Measurements from ENCODE around the gene PFDN4. TPM values are rescaled to one million over a fixed set of nuclear protein-coding genes. Genes with fewer than 3 reads are reported as not detected.
"Not testable (repeated sequence)": the region's sequence is repeated elsewhere in the genome, so short reads cannot be mapped to it uniquely, and the experiment has no call there.

PFDN4 gene
- total and polyA plus RNA-seq, 3 experiments from 2014 or later, result 37.1 to 42.5 (median 41.3) TPM

DNA sequence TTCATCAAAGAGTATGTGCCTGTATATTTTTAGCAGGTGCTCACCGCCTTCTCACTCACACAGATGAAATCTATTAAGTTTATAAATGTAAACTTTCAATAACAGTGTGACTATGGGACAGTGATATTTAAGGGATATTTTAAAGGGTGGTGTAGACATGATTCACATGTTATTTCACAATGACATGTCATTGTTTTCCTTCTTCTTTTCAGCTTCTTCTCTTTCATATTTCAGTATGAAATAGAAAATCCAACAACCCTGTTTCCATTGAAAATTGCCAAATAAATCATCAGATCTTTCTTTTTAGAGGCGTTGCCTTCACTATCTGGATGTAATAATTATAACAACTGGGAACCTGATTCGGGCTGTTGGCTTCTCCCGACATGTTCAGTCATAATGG is 54.8 kb downstream of the PFDN4 start:
- ChIA-PET CTCF (no interaction called here), POLR2A (no interaction called here)
- H3K9me3 Mint-ChIP-seq, result no peaks in the 10 kb centered on the region
- no peaks in the 10 kb centered on the region for H3K36me3 Mint-ChIP-seq
- DNase-seq, result no peak
- Histone ChIP-seq H3K27ac (ENCODE audit: low read depth, low read length) (no peak overlapping the region), H3K4me3 (ENCODE audit: low read length) (no peak overlapping the region), H3K4me1 (ENCODE audit: insufficient read depth, low read length) (no peaks in the 10 kb centered on the region), H3K9me3 (ENCODE audit: low read length) (no peaks in the 10 kb centered on the region), H3K27me3 (ENCODE audit: insufficient read depth, low read length, poor library complexity, severe bottlenecking) (no peaks in the 10 kb centered on the region), H3K36me3 (ENCODE audit: insufficient read depth, low read length) (no peaks in the 10 kb centered on the region)
- peaks cover 0 to 45% of the 10 kb centered on the region in 2 donors for H3K27me3 Mint-ChIP-seq
- no peak overlapping the region for H3K4me3 Mint-ChIP-seq
- H3K27ac Mint-ChIP-seq, result no peak overlapping the region
- no peaks in the 10 kb centered on the region for H3K4me1 Mint-ChIP-seq

DNA sequence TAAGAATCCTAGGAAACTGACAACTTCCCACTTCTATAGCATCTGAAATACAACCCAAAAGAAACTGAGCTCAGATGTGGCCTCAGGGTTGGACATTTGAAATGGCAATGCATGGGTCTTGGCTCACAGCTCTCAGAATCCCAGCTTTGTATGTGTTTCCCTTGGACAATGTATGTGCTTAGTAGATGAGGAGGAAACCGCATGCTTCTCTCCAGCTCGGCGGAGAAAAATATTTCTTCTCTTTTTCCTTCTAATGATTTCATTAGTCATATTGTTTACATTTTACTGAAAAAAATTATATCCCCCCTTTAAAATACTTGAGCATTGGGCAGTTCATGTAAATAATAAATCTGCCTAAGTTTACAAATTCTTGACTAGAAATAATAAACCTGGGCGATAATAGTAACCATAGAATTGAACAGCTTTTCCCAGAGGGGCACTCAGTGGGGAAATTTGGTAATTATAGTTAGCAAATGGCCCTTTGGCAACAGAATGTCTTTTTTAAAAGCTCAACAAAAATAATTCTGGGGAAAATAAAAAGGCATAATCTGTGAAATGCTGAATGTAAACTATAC is 55.3 kb downstream of the PFDN4 start:
- Mint-ChIP-seq H3K4me1 (no peaks in the 10 kb centered on the region), H3K36me3 (no peaks in the 10 kb centered on the region), H3K27me3 (peaks cover 0 to 45% of the 10 kb centered on the region in 2 donors), H3K27ac (no peak overlapping the region), H3K4me3 (no peak overlapping the region), H3K9me3 (no peaks in the 10 kb centered on the region)
- ChIA-PET CTCF (no interaction called here), POLR2A (no interaction called here)
- H3K27ac ChIP-seq (ENCODE audit: low read depth, low read length), result no peak overlapping the region
- H3K36me3 ChIP-seq (ENCODE audit: insufficient read depth, low read length), result no peaks in the 10 kb centered on the region
- no peak overlapping the region for H3K4me3 ChIP-seq (ENCODE audit: low read length)
- H3K4me1 ChIP-seq (ENCODE audit: insufficient read depth, low read length), result no peaks in the 10 kb centered on the region
- DNase-seq, result no peak
- no peaks in the 10 kb centered on the region for H3K9me3 ChIP-seq (ENCODE audit: low read length)
- H3K27me3 ChIP-seq (ENCODE audit: insufficient read depth, low read length, poor library complexity, severe bottlenecking), result no peaks in the 10 kb centered on the region

DNA sequence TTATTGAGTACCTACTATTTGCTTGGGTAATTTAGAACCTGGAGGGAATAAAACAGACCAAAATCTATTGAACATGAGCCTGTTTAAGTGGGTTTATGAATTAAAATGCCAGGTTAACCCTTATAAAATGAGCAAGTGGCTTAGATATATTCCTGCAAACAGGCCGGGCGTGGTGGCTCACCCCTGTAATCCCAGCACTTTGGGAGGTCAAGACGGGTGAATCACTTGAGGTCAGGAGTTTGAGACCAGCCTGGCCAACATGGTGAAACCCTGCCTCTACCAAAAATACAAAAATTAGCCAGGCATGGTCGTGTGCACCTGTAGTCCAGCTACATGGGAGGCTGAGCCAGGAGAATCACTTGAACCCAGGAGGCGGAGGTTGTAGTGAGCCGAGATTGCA is 57.9 kb downstream of the PFDN4 start:
- peaks cover 0 to 42% of the 10 kb centered on the region in 2 donors for H3K27me3 Mint-ChIP-seq
- H3K9me3 ChIP-seq (ENCODE audit: low read length); DNase-seq; H3K27ac Mint-ChIP-seq; H3K9me3 Mint-ChIP-seq; H3K4me1 Mint-ChIP-seq; CTCF ChIA-PET; POLR2A ChIA-PET; H3K4me1 ChIP-seq (ENCODE audit: insufficient read depth, low read length); H3K36me3 Mint-ChIP-seq; H3K4me3 ChIP-seq (ENCODE audit: low read length); H3K36me3 ChIP-seq (ENCODE audit: insufficient read depth, low read length); H3K4me3 Mint-ChIP-seq; H3K27ac ChIP-seq (ENCODE audit: low read depth, low read length); H3K27me3 ChIP-seq (ENCODE audit: insufficient read depth, low read length, poor library complexity, severe bottlenecking): not testable (repeated sequence)

DNA sequence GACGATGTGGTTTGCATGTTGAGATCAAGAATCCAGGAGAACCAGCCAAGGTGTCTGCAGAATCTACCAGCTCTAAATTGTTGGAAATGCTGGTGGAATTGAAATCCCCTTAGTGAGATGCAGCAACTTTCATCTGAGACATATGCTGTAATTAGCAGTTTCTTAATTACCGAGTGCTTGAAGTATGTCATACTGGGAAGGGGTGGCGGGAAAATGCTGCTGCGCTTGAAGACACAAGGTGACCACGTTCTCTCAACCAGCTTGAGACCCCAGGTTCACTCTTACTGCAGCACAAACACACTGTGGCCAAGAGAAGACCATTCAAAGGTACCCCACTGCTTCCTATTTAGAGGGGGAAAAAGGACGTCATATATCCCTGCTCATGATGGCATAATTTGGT is 59.0 kb downstream of the PFDN4 start:
- no peaks in the 10 kb centered on the region for H3K4me1 ChIP-seq (ENCODE audit: insufficient read depth, low read length)
- no peak overlapping the region for H3K4me3 ChIP-seq (ENCODE audit: low read length)
- Mint-ChIP-seq H3K36me3 (no peaks in the 10 kb centered on the region), H3K27ac (no peak overlapping the region), H3K4me1 (no peaks in the 10 kb centered on the region), H3K9me3 (no peaks in the 10 kb centered on the region), H3K27me3 (peaks cover 0 to 34% of the 10 kb centered on the region in 2 donors), H3K4me3 (no peak overlapping the region)
- H3K27ac ChIP-seq (ENCODE audit: low read depth, low read length), result no peak overlapping the region
- CTCF ChIA-PET, result no interaction called here
- no peaks in the 10 kb centered on the region for H3K36me3 ChIP-seq (ENCODE audit: insufficient read depth, low read length)
- POLR2A ChIA-PET, result no interaction called here
- no peak for DNase-seq
- H3K9me3 ChIP-seq (ENCODE audit: low read length), result no peaks in the 10 kb centered on the region
- no peaks in the 10 kb centered on the region for H3K27me3 ChIP-seq (ENCODE audit: insufficient read depth, low read length, poor library complexity, severe bottlenecking)

DNA sequence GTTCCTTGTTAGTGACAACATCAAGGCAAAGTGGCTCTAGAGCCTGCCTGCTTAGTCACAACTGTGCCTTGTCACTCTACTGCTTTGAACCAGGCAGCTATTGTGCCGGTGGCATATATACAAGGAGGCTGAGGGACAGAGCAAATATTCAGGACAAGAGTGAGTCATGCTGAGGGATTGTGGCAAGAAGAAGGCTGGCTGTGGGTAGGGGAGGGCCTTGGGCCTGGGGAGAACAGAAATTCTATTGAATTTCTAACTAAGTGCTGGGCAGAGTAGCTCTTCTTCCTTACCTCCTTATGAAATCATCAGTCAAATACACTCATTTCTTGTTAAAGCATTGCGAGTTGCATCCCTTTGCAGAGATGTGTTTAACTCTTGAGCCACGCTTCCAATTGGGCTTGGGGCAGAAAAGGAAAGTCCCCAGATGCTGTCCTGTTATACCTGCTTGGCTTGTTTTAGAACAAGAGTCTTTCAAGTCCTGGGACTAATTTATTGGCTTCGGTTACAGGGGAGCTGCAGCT is 59.7 kb downstream of the PFDN4 start:
- Histone ChIP-seq H3K27ac (ENCODE audit: low read depth, low read length) (no peak overlapping the region), H3K4me3 (ENCODE audit: low read length) (no peak overlapping the region), H3K9me3 (ENCODE audit: low read length) (no peaks in the 10 kb centered on the region), H3K36me3 (ENCODE audit: insufficient read depth, low read length) (no peaks in the 10 kb centered on the region), H3K27me3 (ENCODE audit: insufficient read depth, low read length, poor library complexity, severe bottlenecking) (no peaks in the 10 kb centered on the region), H3K4me1 (ENCODE audit: insufficient read depth, low read length) (no peaks in the 10 kb centered on the region)
- ChIA-PET POLR2A (no interaction called here), CTCF (no interaction called here)
- Mint-ChIP-seq H3K9me3 (no peaks in the 10 kb centered on the region), H3K4me3 (no peak overlapping the region), H3K36me3 (no peaks in the 10 kb centered on the region), H3K27me3 (peaks cover 0 to 30% of the 10 kb centered on the region in 2 donors), H3K4me1 (no peaks in the 10 kb centered on the region), H3K27ac (no peak overlapping the region)
- DNase-seq, result no peak

DNA sequence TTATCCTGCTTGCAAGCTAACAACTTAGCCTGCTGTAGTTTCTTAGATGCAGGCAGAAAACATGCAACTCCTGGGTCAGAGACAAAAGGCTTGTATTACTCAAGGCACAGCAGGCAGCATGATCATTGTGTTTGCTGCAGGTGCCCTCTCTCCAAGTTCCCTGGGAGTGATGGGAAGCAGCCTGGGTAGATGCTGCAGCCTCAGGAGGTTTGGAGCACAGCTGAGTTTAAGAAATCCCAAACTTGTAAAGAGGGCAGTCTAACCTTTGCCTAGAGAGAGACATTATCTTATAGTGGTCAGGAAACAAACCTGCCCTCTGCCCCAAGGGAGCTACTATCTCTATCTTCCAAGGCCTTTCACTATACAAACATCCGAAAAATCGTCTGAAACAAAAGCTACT is 61.1 kb downstream of the PFDN4 start:
- CTCF ChIA-PET, result no interaction called here
- Histone ChIP-seq H3K4me3 (ENCODE audit: low read length) (no peak overlapping the region), H3K4me1 (ENCODE audit: insufficient read depth, low read length) (no peaks in the 10 kb centered on the region), H3K36me3 (ENCODE audit: insufficient read depth, low read length) (no peaks in the 10 kb centered on the region), H3K27me3 (ENCODE audit: insufficient read depth, low read length, poor library complexity, severe bottlenecking) (no peaks in the 10 kb centered on the region), H3K27ac (ENCODE audit: low read depth, low read length) (no peak overlapping the region), H3K9me3 (ENCODE audit: low read length) (no peaks in the 10 kb centered on the region)
- peaks cover 3 to 19% of the 10 kb centered on the region in 2 donors for H3K27me3 Mint-ChIP-seq
- no peak overlapping the region for H3K27ac Mint-ChIP-seq
- no peaks in the 10 kb centered on the region for H3K36me3 Mint-ChIP-seq
- no peak for DNase-seq
- H3K9me3 Mint-ChIP-seq, result no peaks in the 10 kb centered on the region
- H3K4me1 Mint-ChIP-seq, result no peaks in the 10 kb centered on the region
- POLR2A ChIA-PET, result no interaction called here
- H3K4me3 Mint-ChIP-seq, result no peak overlapping the region

Other genes with a start within 250 kb of the PFDN4 start
- gene BCAS1, start 137.5 kb upstream of the PFDN4 start, total RNA-seq, result under 1 TPM; 0.09 to 0.15 TPM
- gene BCAS1, start 137.5 kb upstream of the PFDN4 start, polyA plus RNA-seq, result 0.91 TPM
- gene CYP24A1, start 34.1 kb upstream of the PFDN4 start, total RNA-seq, result under 1 TPM; 0.37 to 0.58 TPM
- 0.40 TPM for gene CYP24A1, start 34.1 kb upstream of the PFDN4 start, polyA plus RNA-seq

Data from CD8-positive, alpha-beta memory T cell (primary cell).